ENCODE measurements around the gene ATP2A1. TPM values are rescaled to one million over a fixed set of nuclear protein-coding genes. Genes with fewer than 3 reads are reported as not detected.
A peak's percentile ranks its signal among the peaks of the same experiment; 100 is the strongest.

The ATP2A1 gene
- total and polyA plus RNA-seq, 2 of the 4 experiments (the other 2 are of a cell fraction): under 0.01 to 0.63 TPM

GRCh38 chr16:28876019-28876659, 2.1 kb upstream of the ATP2A1 start:
- H2BK20ac ChIP-seq (ENCODE audit: low read depth, low read length): no peak overlapping the region
- dilution Hi-C loops (cut with HindIII; ENCODE audit: low sequenced_read_pairs, unreplicated experiment) (no loop called here), in situ Hi-C loops (cut with MboI; ENCODE audit: low sequenced_read_pairs) (loop anchor here (5.0 kb wide), 1 partner anchor 46 kb away; no protein-coding TSS in a partner anchor), intact Hi-C loops (cut with micrococcal nuclease) (no loop called here)
- ATAC-seq (ENCODE audit: low read depth): no peak
- no peak overlapping the region for H3K23ac ChIP-seq (ENCODE audit: low read depth, low read length)
- peaks cover 7% of the 10 kb centered on the region; the same call in 1 of the 2 replicates for H3K4me1 ChIP-seq (ENCODE audit: control insufficient read depth, insufficient read depth, low read length)
- H3K27me3 ChIP-seq (ENCODE audit: control insufficient read depth, insufficient read depth, low read length): no peaks in the 10 kb centered on the region
- TF ChIP-seq POLR2A (IDR thresholded peaks at IDR 0.05; ENCODE audit: low read depth, low read length): no peak
- TF ChIP-seq MAFK (IDR thresholded peaks at IDR 0.05; ENCODE audit: low read depth, low read length): no peak
- TF ChIP-seq BHLHE40 (IDR thresholded peaks at IDR 0.05; ENCODE audit: low read depth, low read length): no peak
- no peak for TF ChIP-seq RAD21 (IDR thresholded peaks at IDR 0.05; ENCODE audit: low read length)
- peaks cover 29% of the 10 kb centered on the region for H3K36me3 ChIP-seq (ENCODE audit: control insufficient read depth, insufficient read depth, low read length)
- no peak for DNase-seq
- H4K5ac ChIP-seq (ENCODE audit: low read depth, low read length): no peak overlapping the region
- H3K79me1 ChIP-seq (ENCODE audit: low read depth in 1 of 2, low read length in 2 of 2): peaks cover 8 to 23% of the 10 kb centered on the region in 2 experiments; a peak in 3 of 4 replicates
- H4K8ac ChIP-seq (ENCODE audit: low read depth in 2 of 2, low read length in 2 of 2): no peak overlapping the region
- no peak overlapping the region for H2BK5ac ChIP-seq (ENCODE audit: low read depth, low read length, poor library complexity, severe bottlenecking)
- no peak overlapping the region for H2BK15ac ChIP-seq (ENCODE audit: low read depth, low read length)
- no peak overlapping the region for H3K4ac ChIP-seq (ENCODE audit: low read depth, low read length)
- no peaks in the 10 kb centered on the region for H3K9me3 ChIP-seq (ENCODE audit: control insufficient read depth, insufficient read depth, low read length)
- H2AK9ac ChIP-seq (replicated peaks; ENCODE audit: low read depth, low read length, poor library complexity): peak overlapping the region; percentile 37
- H2AFZ ChIP-seq (replicated peaks; ENCODE audit: low read length, poor library complexity): no peak overlapping the region
- H3K9ac ChIP-seq (ENCODE audit: low read depth, low read length): no peak overlapping the region
- no peak overlapping the region for H4K91ac ChIP-seq (ENCODE audit: insufficient read depth, low read depth, low read length)
- H3K18ac ChIP-seq (ENCODE audit: low read depth, low read length): no peak overlapping the region
- no TSS peak for BruUV-seq (replicated peaks)
- no peak overlapping the region for H3K56ac ChIP-seq (ENCODE audit: extremely low read depth, insufficient read depth, low read length)
- H3K4me3 ChIP-seq (ENCODE audit: insufficient read depth, low read depth, low read length): no peak overlapping the region
- H3K9me1 ChIP-seq (ENCODE audit: insufficient read depth, low read length): peaks cover 6% of the 10 kb centered on the region; the same call in 1 of the 2 replicates
- H2AK5ac ChIP-seq (ENCODE audit: low read depth, low read length): no peak overlapping the region
- H2BK120ac ChIP-seq (ENCODE audit: low read depth, low read length): no peak overlapping the region
- 50% methylated on average over 3 of the region's 17 CpGs; no CpG with 5 or more reads in 1 of the 2 experiments for WGBS, 2 experiments (ENCODE audit: extremely low coverage in 2 of 2, insufficient read length in 1 of 2)
- CTCF ChIA-PET: interaction anchor here (1.6 kb wide), 1 partner anchor 69 kb away, joined by 4 read pairs; no protein-coding TSS in a partner anchor
- H3K27ac ChIP-seq (ENCODE audit: insufficient read depth, low read length): no peak overlapping the region
- H3K14ac ChIP-seq (replicated peaks; ENCODE audit: low read depth, low read length): no peak overlapping the region
- no peak overlapping the region for H3K4me2 ChIP-seq (ENCODE audit: low read depth, low read length)
- no peaks in the 10 kb centered on the region for H4K20me1 ChIP-seq (ENCODE audit: insufficient read depth, low read length)
- POLR2A ChIA-PET (ENCODE audit: unreplicated experiment): no interaction called here
